ENCODE data around the gene FBXO17.
"Not testable (repeated sequence)": the region's sequence is repeated elsewhere in the genome, so short reads cannot be mapped to it uniquely, and the experiment has no call there.

The FBXO17 gene

GRCh38 chr19:38945562-38946228 is 29.8 kb downstream of the FBXO17 start:
- H3K4me1 ChIP-seq (ENCODE audit: control insufficient read depth, insufficient read depth, low read length), result no peaks in the 10 kb centered on the region
- no peak overlapping the region for H3K4me3 ChIP-seq (ENCODE audit: insufficient read depth, low read depth, low read length)
- 87 to 95% methylated on average over 3 of the region's 3 CpGs for WGBS, 2 experiments
- no peaks in the 10 kb centered on the region for H3K9me3 ChIP-seq (ENCODE audit: control insufficient read depth, low read length)
- no peak overlapping the region for H3K27ac ChIP-seq (ENCODE audit: insufficient read depth, low read depth, low read length, poor library complexity, severe bottlenecking)
- H3K36me3 ChIP-seq (ENCODE audit: control insufficient read depth, insufficient read depth, low read length), result no peaks in the 10 kb centered on the region
- H3K27me3 ChIP-seq (ENCODE audit: control insufficient read depth, insufficient read depth, low read length, poor library complexity, severe bottlenecking), result no peaks in the 10 kb centered on the region

- Histone ChIP-seq H3K27ac (ENCODE audit: insufficient read depth, low read depth, low read length, poor library complexity, severe bottlenecking) (no peak overlapping the region), H3K27me3 (ENCODE audit: control insufficient read depth, insufficient read depth, low read length, poor library complexity, severe bottlenecking) (no peaks in the 10 kb centered on the region), H3K4me1 (ENCODE audit: control insufficient read depth, insufficient read depth, low read length) (no peaks in the 10 kb centered on the region), H3K9me3 (ENCODE audit: control insufficient read depth, low read length) (no peaks in the 10 kb centered on the region), H3K36me3 (ENCODE audit: control insufficient read depth, insufficient read depth, low read length) (no peaks in the 10 kb centered on the region), H3K4me3 (ENCODE audit: insufficient read depth, low read depth, low read length) (no peak overlapping the region)
- 95 to 97% methylated on average over 11 of the region's 12 CpGs for WGBS, 2 experiments
Measured at GRCh38 chr19:38944981-38945506, 30.5 kb downstream of the FBXO17 start.

GRCh38 chr19:38942471-38943181 is 32.9 kb downstream of the FBXO17 start:
- Histone ChIP-seq H3K36me3 (ENCODE audit: control insufficient read depth, insufficient read depth, low read length) (no peaks in the 10 kb centered on the region), H3K27me3 (ENCODE audit: control insufficient read depth, insufficient read depth, low read length, poor library complexity, severe bottlenecking) (no peaks in the 10 kb centered on the region), H3K4me1 (ENCODE audit: control insufficient read depth, insufficient read depth, low read length) (no peaks in the 10 kb centered on the region), H3K27ac (ENCODE audit: insufficient read depth, low read depth, low read length, poor library complexity, severe bottlenecking) (no peak overlapping the region), H3K9me3 (ENCODE audit: control insufficient read depth, low read length) (no peaks in the 10 kb centered on the region), H3K4me3 (ENCODE audit: insufficient read depth, low read depth, low read length) (no peak overlapping the region)
- 92 to 95% methylated on average over 20 of the region's 20 CpGs for WGBS, 2 experiments

- WGBS, 2 experiments, result 91 to 92% methylated on average over 2 of the region's 2 CpGs
- H3K4me1 ChIP-seq (ENCODE audit: control insufficient read depth, insufficient read depth, low read length), result no peaks in the 10 kb centered on the region
- no peak overlapping the region for H3K4me3 ChIP-seq (ENCODE audit: insufficient read depth, low read depth, low read length)
- no peaks in the 10 kb centered on the region for H3K27me3 ChIP-seq (ENCODE audit: control insufficient read depth, insufficient read depth, low read length, poor library complexity, severe bottlenecking)
- no peak overlapping the region for H3K27ac ChIP-seq (ENCODE audit: insufficient read depth, low read depth, low read length, poor library complexity, severe bottlenecking)
- H3K36me3 ChIP-seq (ENCODE audit: control insufficient read depth, insufficient read depth, low read length), result no peaks in the 10 kb centered on the region
- H3K9me3 ChIP-seq (ENCODE audit: control insufficient read depth, low read length), result no peaks in the 10 kb centered on the region
Measured at GRCh38 chr19:38941979-38942378, 33.6 kb downstream of the FBXO17 start.

GRCh38 chr19:38941466-38941865 is 34.1 kb downstream of the FBXO17 start:
- not testable (repeated sequence) for H3K4me1 ChIP-seq (ENCODE audit: control insufficient read depth, insufficient read depth, low read length); H3K36me3 ChIP-seq (ENCODE audit: control insufficient read depth, insufficient read depth, low read length); H3K9me3 ChIP-seq (ENCODE audit: control insufficient read depth, low read length); H3K4me3 ChIP-seq (ENCODE audit: insufficient read depth, low read depth, low read length); H3K27ac ChIP-seq (ENCODE audit: insufficient read depth, low read depth, low read length, poor library complexity, severe bottlenecking); H3K27me3 ChIP-seq (ENCODE audit: control insufficient read depth, insufficient read depth, low read length, poor library complexity, severe bottlenecking)
- 92 to 94% methylated on average over 5 of the region's 5 CpGs for WGBS, 2 experiments

GRCh38 chr19:38939957-38940356 is 35.6 kb downstream of the FBXO17 start:
- no peak overlapping the region for H3K27ac ChIP-seq (ENCODE audit: insufficient read depth, low read depth, low read length, poor library complexity, severe bottlenecking)
- H3K4me1 ChIP-seq (ENCODE audit: control insufficient read depth, insufficient read depth, low read length), result no peaks in the 10 kb centered on the region
- no peaks in the 10 kb centered on the region for H3K9me3 ChIP-seq (ENCODE audit: control insufficient read depth, low read length)
- H3K4me3 ChIP-seq (ENCODE audit: insufficient read depth, low read depth, low read length), result no peak overlapping the region
- WGBS, 2 experiments, result 89% methylated on average over 5 of the region's 5 CpGs
- H3K36me3 ChIP-seq (ENCODE audit: control insufficient read depth, insufficient read depth, low read length), result no peaks in the 10 kb centered on the region
- no peaks in the 10 kb centered on the region for H3K27me3 ChIP-seq (ENCODE audit: control insufficient read depth, insufficient read depth, low read length, poor library complexity, severe bottlenecking)

GRCh38 chr19:38933544-38933943 is 42.0 kb downstream of the FBXO17 start:
- no peaks in the 10 kb centered on the region for H3K4me1 ChIP-seq (ENCODE audit: control insufficient read depth, insufficient read depth, low read length)
- 85 to 93% methylated on average over 4 of the region's 4 CpGs for WGBS, 2 experiments
- no peak overlapping the region for H3K27ac ChIP-seq (ENCODE audit: insufficient read depth, low read depth, low read length, poor library complexity, severe bottlenecking)
- no peaks in the 10 kb centered on the region for H3K27me3 ChIP-seq (ENCODE audit: control insufficient read depth, insufficient read depth, low read length, poor library complexity, severe bottlenecking)
- H3K36me3 ChIP-seq (ENCODE audit: control insufficient read depth, insufficient read depth, low read length), result peaks cover 15% of the 10 kb centered on the region
- H3K4me3 ChIP-seq (ENCODE audit: insufficient read depth, low read depth, low read length), result no peak overlapping the region
- H3K9me3 ChIP-seq (ENCODE audit: control insufficient read depth, low read length), result no peaks in the 10 kb centered on the region

GRCh38 chr19:38932425-38933179 is 42.9 kb downstream of the FBXO17 start:
- 95 to 96% methylated on average over 29 of the region's 29 CpGs for WGBS, 2 experiments
- Histone ChIP-seq H3K4me3 (ENCODE audit: insufficient read depth, low read depth, low read length) (no peak overlapping the region), H3K27me3 (ENCODE audit: control insufficient read depth, insufficient read depth, low read length, poor library complexity, severe bottlenecking) (no peaks in the 10 kb centered on the region), H3K27ac (ENCODE audit: insufficient read depth, low read depth, low read length, poor library complexity, severe bottlenecking) (no peak overlapping the region), H3K9me3 (ENCODE audit: control insufficient read depth, low read length) (no peaks in the 10 kb centered on the region), H3K4me1 (ENCODE audit: control insufficient read depth, insufficient read depth, low read length) (no peaks in the 10 kb centered on the region), H3K36me3 (ENCODE audit: control insufficient read depth, insufficient read depth, low read length) (peaks cover 15% of the 10 kb centered on the region)

GRCh38 chr19:38931521-38931793 is 44.1 kb downstream of the FBXO17 start:
- WGBS, 2 experiments, result 33 to 38% methylated on average over 8 of the region's 8 CpGs
- Histone ChIP-seq H3K9me3 (ENCODE audit: control insufficient read depth, low read length) (no peaks in the 10 kb centered on the region), H3K4me1 (ENCODE audit: control insufficient read depth, insufficient read depth, low read length) (no peaks in the 10 kb centered on the region), H3K27ac (ENCODE audit: insufficient read depth, low read depth, low read length, poor library complexity, severe bottlenecking) (no peak overlapping the region), H3K27me3 (ENCODE audit: control insufficient read depth, insufficient read depth, low read length, poor library complexity, severe bottlenecking) (no peaks in the 10 kb centered on the region), H3K36me3 (ENCODE audit: control insufficient read depth, insufficient read depth, low read length) (peaks cover 15% of the 10 kb centered on the region), H3K4me3 (ENCODE audit: insufficient read depth, low read depth, low read length) (peak overlapping the region; percentile 98)

GRCh38 chr19:38930776-38931520 is 44.6 kb downstream of the FBXO17 start, which contains the start of gene MRPS12:
MRPS12 (plus strand) TSS chr19:38930944; CDS start chr19:38931295, 351 bp downstream.
- Histone ChIP-seq H3K4me3 (ENCODE audit: insufficient read depth, low read depth, low read length) (peak within 1 kb of the TSS; percentile 98), H3K27me3 (ENCODE audit: control insufficient read depth, insufficient read depth, low read length, poor library complexity, severe bottlenecking) (no peaks in the 10 kb centered on the region), H3K9me3 (ENCODE audit: control insufficient read depth, low read length) (no peaks in the 10 kb centered on the region), H3K36me3 (ENCODE audit: control insufficient read depth, insufficient read depth, low read length) (peaks cover 15% of the 10 kb centered on the region), H3K27ac (ENCODE audit: insufficient read depth, low read depth, low read length, poor library complexity, severe bottlenecking) (peak within 1 kb of the TSS; percentile 95), H3K4me1 (ENCODE audit: control insufficient read depth, insufficient read depth, low read length) (no peaks in the 10 kb centered on the region)
- WGBS, 2 experiments, result 0 to 1% methylated on average over 40 of the region's 40 CpGs
